Stimulated activated naive B cell treated with anti-CD40 and anti-IgM and Interleukin-4, amounts not matched to agents 10 μg/mL and 1 μg/mL and 100 μg/mL, for 72 hours (primary cell): ENCODE results near the gene LRBA.
A peak's percentile ranks its signal among the peaks of the same experiment; 100 is the strongest.
"Not testable (repeated sequence)": the region's sequence is repeated elsewhere in the genome, so short reads cannot be mapped to it uniquely, and the experiment has no call there.

ENCODE experiments used
- ATAC-seq, 2 donors: fragments of 150-1000 bp; cut with Tn5 transposase; replicated peaks; 2 replicates each; pipeline ENCODE4 v1.10.0; 2021; ENCODE audit warnings: moderate library complexity in 1 of 2
- DNase-seq: peaks from one replicate; pipeline ENCODE4 v3.0.0; 2021
- H3K27ac Mint-ChIP-seq: one replicate; pipeline ENCODE4 v1.8.0; 2022; ENCODE audit warnings: mild to moderate bottlenecking, mixed read lengths
- H3K27me3 Mint-ChIP-seq, 2 donors: one replicate each; pipeline ENCODE4 v1.8.0; 2022; ENCODE audit warnings: mixed read lengths in 2 of 2
- H3K36me3 Mint-ChIP-seq, 2 donors: one replicate each; pipeline ENCODE4 v1.8.0; 2022; ENCODE audit warnings: mixed read lengths in 2 of 2, mild to moderate bottlenecking in 1 of 2
- H3K4me1 Mint-ChIP-seq, 2 donors: one replicate each; pipeline ENCODE4 v1.8.0; 2022; ENCODE audit warnings: mixed read lengths in 2 of 2, mild to moderate bottlenecking in 1 of 2
- H3K4me3 Mint-ChIP-seq, 2 donors: one replicate each; pipeline ENCODE4 v1.8.0; 2022; ENCODE audit warnings: mild to moderate bottlenecking in 2 of 2, mixed read lengths in 2 of 2, moderate library complexity in 1 of 2
- H3K9me3 Mint-ChIP-seq, 2 donors: one replicate each; pipeline ENCODE4 v1.8.0; 2022; ENCODE audit warnings: mixed read lengths in 2 of 2, mild to moderate bottlenecking in 1 of 2

The LRBA gene

DNA sequence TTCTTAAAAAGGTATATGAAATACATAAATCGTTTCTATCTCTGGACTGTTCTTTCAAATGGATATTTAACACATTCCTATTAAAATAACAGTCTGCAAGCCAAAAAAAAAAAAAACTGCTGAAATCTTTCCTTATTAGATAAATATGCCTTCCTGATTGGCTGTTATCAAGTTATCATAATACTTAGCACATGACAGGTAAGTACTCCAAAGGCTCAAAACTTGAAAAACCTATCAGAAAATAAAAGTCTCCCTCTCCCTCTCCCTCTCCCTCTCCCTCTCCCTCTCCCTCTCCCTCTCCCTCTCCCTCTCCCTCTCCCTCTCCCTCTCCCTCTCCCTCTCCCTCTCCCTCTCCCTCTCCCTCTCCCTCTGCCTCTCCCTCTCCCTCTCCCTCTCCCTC lies 356.8 kb downstream of the LRBA start:
- ATAC-seq, H3K27ac Mint-ChIP-seq, H3K4me1 Mint-ChIP-seq, DNase-seq, H3K27me3 Mint-ChIP-seq, H3K9me3 Mint-ChIP-seq, H3K4me3 Mint-ChIP-seq: not testable (repeated sequence)
- H3K36me3 Mint-ChIP-seq, result peaks cover 9 to 11% of the 10 kb centered on the region in 2 donors

DNA sequence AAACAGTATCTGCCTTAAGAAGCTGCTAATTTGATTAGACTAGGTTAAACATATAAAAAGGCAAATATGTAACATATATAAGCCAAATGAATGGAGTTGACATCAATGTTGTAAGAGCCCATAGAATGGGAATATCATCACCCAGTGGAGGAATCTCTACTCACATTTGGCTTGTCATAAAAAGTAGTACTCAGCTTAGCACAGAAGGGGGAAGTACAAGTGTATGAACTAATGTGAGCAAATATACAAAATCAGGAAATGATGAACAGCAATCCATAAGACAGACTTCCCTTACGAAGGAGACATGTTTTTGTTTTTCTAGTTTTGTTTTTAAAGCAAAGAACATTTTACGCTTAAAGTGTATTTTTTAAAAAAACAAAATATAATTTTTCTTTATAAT lies 358.2 kb downstream of the LRBA start:
- Mint-ChIP-seq H3K4me3 (no peak overlapping the region), H3K4me1 (no peaks in the 10 kb centered on the region), H3K27me3 (no peaks in the 10 kb centered on the region), H3K36me3 (peaks cover 7 to 9% of the 10 kb centered on the region in 2 donors), H3K27ac (no peak overlapping the region), H3K9me3 (peaks cover 0 to 4% of the 10 kb centered on the region in 2 donors)
- no peak for DNase-seq
- ATAC-seq, result no peak

DNA sequence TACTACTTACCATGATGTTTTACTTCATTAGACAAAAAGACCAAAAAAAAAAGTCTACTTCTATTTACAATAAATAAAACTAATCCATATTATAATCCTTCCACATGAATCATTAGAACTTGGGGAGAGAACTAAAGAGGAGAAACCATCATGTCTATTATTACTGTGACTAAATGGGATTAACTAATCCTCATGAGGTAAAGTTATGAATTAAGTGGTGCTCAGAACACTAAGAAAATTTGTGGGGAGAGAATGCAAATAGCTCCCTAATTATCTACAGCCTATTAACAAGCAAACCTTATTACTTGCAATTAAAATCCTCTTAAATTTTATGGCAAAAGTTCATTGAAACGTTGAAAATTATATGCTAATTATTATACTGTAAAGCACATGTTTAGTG lies 364.3 kb downstream of the LRBA start:
- DNase-seq, result no peak
- H3K36me3 Mint-ChIP-seq, result peaks cover 4 to 8% of the 10 kb centered on the region in 2 donors
- H3K27ac Mint-ChIP-seq, result no peak overlapping the region
- no peaks in the 10 kb centered on the region for H3K9me3 Mint-ChIP-seq
- H3K4me3 Mint-ChIP-seq, result no peak overlapping the region
- ATAC-seq, result no peak
- H3K4me1 Mint-ChIP-seq, result no peaks in the 10 kb centered on the region
- H3K27me3 Mint-ChIP-seq, result no peaks in the 10 kb centered on the region

DNA sequence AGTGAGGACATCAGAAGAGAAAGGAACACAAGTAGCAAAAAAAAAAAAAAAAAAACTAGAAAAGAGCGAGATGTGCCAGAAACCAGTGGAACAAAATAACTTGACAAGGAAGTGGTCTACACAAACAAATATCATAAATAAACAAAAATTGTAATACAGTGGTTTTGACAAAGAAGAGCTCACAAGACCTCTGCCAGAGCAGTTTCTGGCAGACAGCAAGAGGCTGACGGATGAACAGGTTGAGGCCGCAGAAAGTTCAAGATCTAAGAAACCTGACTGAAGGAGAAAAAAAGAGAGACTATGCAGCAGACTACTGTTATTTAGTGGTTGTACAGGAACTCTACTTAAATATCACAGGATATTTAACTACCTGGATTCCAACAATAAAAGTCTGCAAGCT lies 367.0 kb downstream of the LRBA start:
- H3K4me1 Mint-ChIP-seq, result no peaks in the 10 kb centered on the region
- ATAC-seq (no peak), DNase-seq (no peak)
- H3K9me3 Mint-ChIP-seq, result no peaks in the 10 kb centered on the region
- no peak overlapping the region for H3K4me3 Mint-ChIP-seq
- no peak overlapping the region for H3K27ac Mint-ChIP-seq
- no peaks in the 10 kb centered on the region for H3K27me3 Mint-ChIP-seq
- H3K36me3 Mint-ChIP-seq, result peaks cover 4 to 8% of the 10 kb centered on the region in 2 donors

DNA sequence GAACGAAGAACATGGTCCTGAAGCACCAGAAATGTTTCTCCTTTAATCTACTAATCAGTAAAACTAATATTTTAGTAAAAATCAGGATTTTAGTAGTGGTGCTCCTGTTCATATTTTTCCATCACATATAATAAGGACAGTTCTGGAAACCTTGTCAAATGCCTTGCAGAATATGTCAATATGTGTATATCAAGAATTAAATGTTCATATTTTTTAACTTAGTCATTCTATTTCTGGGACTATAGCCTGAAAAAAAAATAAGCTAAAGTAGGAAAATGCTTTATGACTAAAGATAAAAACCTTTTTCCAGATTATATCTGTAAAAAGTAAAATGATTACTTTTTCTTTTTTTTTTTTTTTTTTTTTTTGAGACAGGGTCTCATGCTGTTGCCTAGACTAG lies 368.1 kb downstream of the LRBA start:
- H3K4me3 Mint-ChIP-seq, result no peak overlapping the region
- H3K4me1 Mint-ChIP-seq, result no peaks in the 10 kb centered on the region
- no peak overlapping the region for H3K27ac Mint-ChIP-seq
- ATAC-seq (no peak), DNase-seq (no peak)
- H3K9me3 Mint-ChIP-seq, result no peaks in the 10 kb centered on the region
- no peaks in the 10 kb centered on the region for H3K27me3 Mint-ChIP-seq
- H3K36me3 Mint-ChIP-seq, result peaks cover 4 to 8% of the 10 kb centered on the region in 2 donors

DNA sequence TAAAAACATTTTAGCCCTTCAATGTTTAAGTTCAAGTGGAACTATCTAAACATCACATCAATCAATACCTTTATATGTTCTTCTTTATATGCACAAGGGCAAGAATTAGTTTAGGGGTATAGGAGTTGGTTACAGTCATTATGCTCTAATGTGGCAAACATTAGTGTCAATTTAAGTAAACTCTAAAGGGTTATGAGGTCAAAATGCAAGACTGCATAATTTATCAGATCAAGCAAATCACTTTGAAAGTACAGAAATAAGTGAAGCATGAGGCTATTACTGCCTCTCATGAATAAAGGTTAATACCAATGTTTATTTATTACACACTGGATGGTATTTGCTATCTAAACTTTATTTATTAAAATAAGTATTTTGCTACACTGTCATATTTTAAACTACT lies 373.5 kb downstream of the LRBA start:
- H3K4me1 Mint-ChIP-seq, result no peaks in the 10 kb centered on the region
- H3K27me3 Mint-ChIP-seq, result no peaks in the 10 kb centered on the region
- no peak overlapping the region for H3K4me3 Mint-ChIP-seq
- H3K9me3 Mint-ChIP-seq, result no peaks in the 10 kb centered on the region
- H3K36me3 Mint-ChIP-seq, result peaks cover 6 to 13% of the 10 kb centered on the region in 2 donors
- no peak overlapping the region for H3K27ac Mint-ChIP-seq
- DNase-seq (no peak), ATAC-seq (peak in 1 of 2 donors; percentile 27)

DNA sequence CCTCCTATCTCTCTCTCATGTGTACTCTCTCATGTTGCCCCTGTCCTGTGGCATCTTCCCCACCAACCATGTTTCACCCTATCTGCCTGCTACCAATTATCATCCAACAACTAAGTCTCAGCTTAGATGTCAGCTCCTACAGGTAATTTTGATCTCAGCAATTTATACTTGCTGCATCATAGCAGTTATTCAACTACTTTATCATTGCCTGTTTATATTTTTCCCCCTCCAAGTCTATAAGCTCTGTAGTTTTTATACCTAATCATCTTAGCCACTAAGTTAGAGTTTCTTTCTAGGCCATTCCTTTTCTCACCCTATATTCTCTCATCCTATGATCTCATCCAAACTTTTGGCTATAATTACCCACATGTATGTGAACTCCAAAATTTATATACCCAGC lies 382.4 kb downstream of the LRBA start:
- peaks cover 24 to 44% of the 10 kb centered on the region in 2 donors for H3K36me3 Mint-ChIP-seq
- H3K4me3 Mint-ChIP-seq, result no peak overlapping the region
- ATAC-seq (no peak), DNase-seq (no peak)
- H3K4me1 Mint-ChIP-seq, result no peaks in the 10 kb centered on the region
- no peak overlapping the region for H3K27ac Mint-ChIP-seq
- H3K27me3 Mint-ChIP-seq, result no peaks in the 10 kb centered on the region
- peaks cover 10 to 16% of the 10 kb centered on the region in 2 donors for H3K9me3 Mint-ChIP-seq

DNA sequence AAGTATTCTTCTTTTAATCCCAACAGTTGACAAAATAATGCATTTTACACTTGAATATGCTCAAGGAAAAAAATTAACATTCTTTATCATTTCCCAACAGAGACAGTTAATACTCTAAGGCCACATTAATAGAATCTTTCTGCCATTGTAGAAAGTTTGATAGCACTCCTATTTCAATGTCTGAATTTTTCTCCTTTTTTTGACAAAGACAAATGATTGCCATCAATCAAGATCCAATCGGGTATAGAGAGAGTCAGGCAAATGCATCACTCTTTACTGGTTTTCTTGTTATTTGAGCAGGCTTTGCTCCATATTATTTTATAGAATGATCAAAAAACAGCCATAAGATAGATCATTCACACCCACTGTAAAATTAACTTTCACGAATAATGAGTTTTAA lies 387.0 kb downstream of the LRBA start:
- Mint-ChIP-seq H3K27ac (no peak overlapping the region), H3K4me1 (no peaks in the 10 kb centered on the region), H3K4me3 (no peak overlapping the region), H3K36me3 (peaks cover 13 to 21% of the 10 kb centered on the region in 2 donors), H3K9me3 (peaks cover 6 to 7% of the 10 kb centered on the region in 2 donors), H3K27me3 (no peaks in the 10 kb centered on the region)
- ATAC-seq, result no peak
- no peak for DNase-seq

DNA sequence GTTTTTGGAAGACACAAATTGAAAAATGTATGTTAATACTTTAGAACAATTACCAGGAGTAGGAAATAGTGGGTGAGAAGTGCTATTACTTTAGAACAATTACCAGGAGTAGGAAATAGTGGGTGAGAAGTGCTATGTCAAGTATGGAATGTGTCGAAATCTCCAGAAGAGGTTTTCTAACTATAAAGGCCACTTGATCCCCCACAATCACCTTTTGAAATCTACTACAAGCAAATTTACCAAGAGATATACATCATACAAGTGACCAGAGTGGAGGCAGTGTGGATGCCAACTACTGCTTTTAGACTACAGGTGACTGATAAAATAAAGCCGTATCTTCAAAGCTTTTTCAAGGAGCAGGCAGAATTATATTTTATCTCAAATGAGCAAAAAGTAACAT lies 390.1 kb downstream of the LRBA start:
- H3K4me1 Mint-ChIP-seq, result no peaks in the 10 kb centered on the region
- H3K27me3 Mint-ChIP-seq, result no peaks in the 10 kb centered on the region
- no peak for ATAC-seq
- no peak overlapping the region for H3K27ac Mint-ChIP-seq
- H3K36me3 Mint-ChIP-seq, result peaks cover 12 to 25% of the 10 kb centered on the region in 2 donors
- no peak overlapping the region for H3K4me3 Mint-ChIP-seq
- peaks cover 0 to 1% of the 10 kb centered on the region in 2 donors for H3K9me3 Mint-ChIP-seq
- DNase-seq, result no peak

DNA sequence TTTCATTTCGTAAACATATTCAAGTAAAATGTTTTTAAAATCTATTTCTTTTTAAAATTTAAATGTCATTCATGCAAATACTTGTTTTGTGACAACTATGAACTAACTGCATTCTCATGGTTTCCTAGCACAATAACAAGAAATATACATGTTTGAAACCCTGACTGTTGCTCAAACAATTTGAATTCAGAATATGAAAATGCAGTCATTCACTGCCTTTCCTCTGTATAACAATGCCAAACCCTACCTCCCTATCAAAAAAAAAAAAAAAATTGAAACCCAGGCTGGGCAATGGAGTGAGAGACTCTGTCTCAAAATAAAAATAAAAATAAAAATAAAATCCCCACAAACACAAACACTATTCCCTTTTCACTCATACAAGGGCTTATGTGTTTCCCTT lies 391.0 kb downstream of the LRBA start:
- peaks cover 12 to 21% of the 10 kb centered on the region in 2 donors for H3K36me3 Mint-ChIP-seq
- no peak overlapping the region for H3K27ac Mint-ChIP-seq
- DNase-seq (no peak), ATAC-seq (no peak)
- no peaks in the 10 kb centered on the region for H3K27me3 Mint-ChIP-seq
- peaks cover 0 to 1% of the 10 kb centered on the region in 2 donors for H3K9me3 Mint-ChIP-seq
- H3K4me1 Mint-ChIP-seq, result no peaks in the 10 kb centered on the region
- no peak overlapping the region for H3K4me3 Mint-ChIP-seq

DNA sequence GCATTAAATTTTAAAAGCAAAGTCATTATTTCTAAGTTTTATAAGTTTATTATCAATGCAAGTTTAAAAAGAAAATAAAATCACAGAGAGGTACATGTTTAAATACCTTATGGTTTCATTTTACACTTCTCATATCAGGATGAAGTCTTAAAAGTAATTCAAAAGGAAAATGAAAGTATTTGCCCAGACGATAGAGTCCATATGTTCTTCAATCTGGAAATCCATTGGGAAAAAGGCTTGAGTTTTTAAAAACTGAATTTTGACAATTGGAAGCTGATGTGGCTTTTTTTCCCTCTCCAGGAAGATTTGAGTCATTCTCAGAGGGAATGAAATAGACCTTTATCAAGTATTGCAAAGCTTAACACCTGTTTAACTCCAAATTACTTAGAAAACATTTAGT lies 396.0 kb downstream of the LRBA start:
- DNase-seq, result no peak
- no peak for ATAC-seq
- H3K9me3 Mint-ChIP-seq, result peaks cover 0 to 1% of the 10 kb centered on the region in 2 donors
- no peak overlapping the region for H3K27ac Mint-ChIP-seq
- no peaks in the 10 kb centered on the region for H3K4me1 Mint-ChIP-seq
- H3K4me3 Mint-ChIP-seq, result no peak overlapping the region
- peaks cover 9 to 24% of the 10 kb centered on the region in 2 donors for H3K36me3 Mint-ChIP-seq
- no peaks in the 10 kb centered on the region for H3K27me3 Mint-ChIP-seq

DNA sequence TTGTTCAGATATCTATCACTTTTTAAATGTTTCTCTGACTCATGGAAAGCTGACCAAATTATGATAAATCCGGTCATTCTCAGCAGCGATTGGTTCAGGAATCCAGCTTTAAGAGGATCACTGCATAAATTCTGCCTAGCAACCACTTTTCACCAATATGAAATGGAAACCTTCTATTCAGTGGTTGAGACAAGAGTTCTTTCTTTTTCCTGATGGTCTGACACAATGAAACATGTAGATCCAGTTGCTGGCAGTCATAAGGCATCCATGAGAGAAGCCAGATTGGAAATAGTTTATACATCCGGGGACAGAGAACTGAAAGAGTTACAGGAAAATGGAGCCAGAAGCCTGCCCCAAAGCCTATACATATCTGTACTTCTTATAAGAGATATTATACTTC lies 406.0 kb downstream of the LRBA start:
- no peak overlapping the region for H3K4me3 Mint-ChIP-seq
- no peaks in the 10 kb centered on the region for H3K9me3 Mint-ChIP-seq
- no peak overlapping the region for H3K27ac Mint-ChIP-seq
- ATAC-seq, result no peak
- H3K4me1 Mint-ChIP-seq, result peaks cover 0 to 14% of the 10 kb centered on the region in 2 donors
- H3K27me3 Mint-ChIP-seq, result no peaks in the 10 kb centered on the region
- H3K36me3 Mint-ChIP-seq, result peaks cover 7 to 16% of the 10 kb centered on the region in 2 donors
- DNase-seq, result no peak

DNA sequence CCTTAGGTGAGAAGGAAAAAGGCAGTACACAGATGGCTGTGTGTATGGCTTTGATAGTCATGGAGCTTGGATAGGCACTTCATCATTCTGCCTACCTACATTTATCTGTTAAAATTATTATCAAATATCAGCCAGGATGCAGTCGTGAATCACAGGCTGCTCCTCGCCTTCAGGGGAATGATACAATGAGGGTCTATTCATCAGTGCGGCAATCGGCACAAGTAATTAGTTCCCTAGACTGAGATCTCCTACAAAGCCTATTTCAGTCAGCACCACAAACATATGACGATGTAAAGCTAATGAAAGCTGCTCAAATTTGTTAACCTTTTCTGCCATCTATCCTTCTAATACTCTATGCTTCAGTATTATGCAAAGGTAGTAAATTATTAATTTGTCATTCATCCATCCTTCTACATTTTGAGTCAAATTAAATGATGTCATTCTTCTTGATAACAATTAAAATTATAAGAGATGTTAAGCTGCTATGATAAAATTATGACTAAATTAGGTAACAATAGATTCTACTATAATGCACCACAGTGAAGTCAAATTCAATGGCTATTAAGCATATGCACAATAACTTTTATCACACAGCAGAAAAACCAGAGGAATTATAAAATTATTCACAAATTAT lies 414.2 kb downstream of the LRBA start:
- no peak for DNase-seq

DNA sequence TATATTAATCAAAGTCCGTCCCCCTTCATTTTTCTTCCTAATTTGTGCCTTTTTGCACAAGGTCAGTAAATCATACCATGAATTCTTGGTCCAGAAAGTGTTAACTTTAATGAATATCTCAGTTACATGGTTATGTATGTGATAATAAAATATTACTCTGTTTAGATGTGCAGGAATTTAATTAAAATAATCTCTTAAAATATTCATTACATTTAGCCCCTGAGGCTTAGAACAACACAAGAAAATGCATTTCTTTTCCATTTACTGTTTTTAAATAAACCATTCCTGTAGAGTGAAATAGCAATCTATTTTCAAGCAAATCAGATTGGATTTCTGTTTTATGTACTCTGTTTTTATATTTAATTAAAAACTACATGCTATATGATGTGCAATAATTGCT lies 415.5 kb downstream of the LRBA start:
- H3K4me1 Mint-ChIP-seq, result peaks cover 0 to 6% of the 10 kb centered on the region in 2 donors
- peaks cover 11 to 17% of the 10 kb centered on the region in 2 donors for H3K36me3 Mint-ChIP-seq
- DNase-seq, result no peak
- ATAC-seq, result no peak
- H3K4me3 Mint-ChIP-seq, result no peak overlapping the region
- H3K9me3 Mint-ChIP-seq, result no peaks in the 10 kb centered on the region
- H3K27ac Mint-ChIP-seq, result no peak overlapping the region
- no peaks in the 10 kb centered on the region for H3K27me3 Mint-ChIP-seq

More for the DNA sequence above, 414.2 kb downstream of the LRBA start:
- peaks cover 11 to 17% of the 10 kb centered on the region in 2 donors for H3K36me3 Mint-ChIP-seq
- no peaks in the 10 kb centered on the region for H3K9me3 Mint-ChIP-seq
- H3K4me1 Mint-ChIP-seq, result peaks cover 0 to 6% of the 10 kb centered on the region in 2 donors
- no peak overlapping the region for H3K4me3 Mint-ChIP-seq
- H3K27ac Mint-ChIP-seq, result no peak overlapping the region
- H3K27me3 Mint-ChIP-seq, result no peaks in the 10 kb centered on the region
- ATAC-seq, result no peak

DNA sequence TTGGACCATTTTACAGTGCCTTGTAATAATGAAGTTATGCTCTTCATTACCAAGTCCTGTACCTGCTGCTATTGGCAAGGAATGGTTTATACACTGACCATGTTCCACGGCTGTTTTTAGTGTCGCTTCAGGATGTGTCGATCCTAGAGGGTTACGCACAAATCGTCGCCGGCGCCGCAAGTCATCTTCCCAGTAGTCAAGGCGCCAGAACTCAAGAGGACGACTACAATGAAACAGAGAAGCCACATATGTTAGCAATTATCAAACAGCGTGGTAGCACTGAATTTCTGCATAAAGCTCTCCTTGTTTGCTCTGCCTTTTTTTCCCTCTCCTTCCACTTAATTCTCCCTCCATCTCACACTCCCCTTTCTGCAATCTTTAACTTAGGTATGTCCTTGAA lies 416.2 kb downstream of the LRBA start:
- Mint-ChIP-seq H3K4me3 (no peak overlapping the region), H3K36me3 (peaks cover 11 to 17% of the 10 kb centered on the region in 2 donors), H3K27me3 (no peaks in the 10 kb centered on the region), H3K27ac (no peak overlapping the region), H3K4me1 (peaks cover 0 to 6% of the 10 kb centered on the region in 2 donors), H3K9me3 (no peaks in the 10 kb centered on the region)
- DNase-seq (no peak), ATAC-seq (no peak)
